Measurements from ENCODE around the gene KRTAP4-2. TPM values are rescaled to one million over a fixed set of nuclear protein-coding genes. Genes with fewer than 3 reads are reported as not detected.

Gene KRTAP4-2
- total RNA-seq, 1 donor from 2014 or later: not detected

DNA sequence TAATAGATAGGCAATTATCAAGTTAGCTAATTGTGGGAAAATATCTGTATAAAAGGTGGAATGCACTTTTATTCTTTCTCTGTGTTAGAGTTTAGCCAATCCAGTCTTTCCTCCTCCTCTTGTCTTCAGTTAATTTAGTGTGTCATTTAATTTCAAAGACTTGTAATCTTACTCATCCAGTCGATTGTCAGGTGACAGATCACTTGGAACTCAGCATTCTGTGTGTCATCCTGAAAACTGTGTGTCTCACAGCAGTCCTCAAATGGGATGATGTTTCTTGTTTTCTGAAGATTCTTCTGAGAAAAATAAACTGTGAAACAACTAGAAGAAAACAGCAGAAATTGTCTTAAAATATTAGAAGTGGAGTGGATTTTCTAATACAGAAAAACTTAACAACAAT, 7.0 kb upstream of the KRTAP4-2 start:
- TF ChIP-seq, protein P1, sequence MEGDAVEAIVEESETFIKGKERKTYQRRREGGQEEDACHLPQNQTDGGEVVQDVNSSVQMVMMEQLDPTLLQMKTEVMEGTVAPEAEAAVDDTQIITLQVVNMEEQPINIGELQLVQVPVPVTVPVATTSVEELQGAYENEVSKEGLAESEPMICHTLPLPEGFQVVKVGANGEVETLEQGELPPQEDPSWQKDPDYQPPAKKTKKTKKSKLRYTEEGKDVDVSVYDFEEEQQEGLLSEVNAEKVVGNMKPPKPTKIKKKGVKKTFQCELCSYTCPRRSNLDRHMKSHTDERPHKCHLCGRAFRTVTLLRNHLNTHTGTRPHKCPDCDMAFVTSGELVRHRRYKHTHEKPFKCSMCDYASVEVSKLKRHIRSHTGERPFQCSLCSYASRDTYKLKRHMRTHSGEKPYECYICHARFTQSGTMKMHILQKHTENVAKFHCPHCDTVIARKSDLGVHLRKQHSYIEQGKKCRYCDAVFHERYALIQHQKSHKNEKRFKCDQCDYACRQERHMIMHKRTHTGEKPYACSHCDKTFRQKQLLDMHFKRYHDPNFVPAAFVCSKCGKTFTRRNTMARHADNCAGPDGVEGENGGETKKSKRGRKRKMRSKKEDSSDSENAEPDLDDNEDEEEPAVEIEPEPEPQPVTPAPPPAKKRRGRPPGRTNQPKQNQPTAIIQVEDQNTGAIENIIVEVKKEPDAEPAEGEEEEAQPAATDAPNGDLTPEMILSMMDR (IDR thresholded peaks at IDR 0.05; ENCODE audit: insufficient read depth, low read length, severe bottlenecking): no peak
- FAIRE-seq: no peak
- Histone ChIP-seq H3K4me3 (ENCODE audit: low read depth, low read length) (no peak overlapping the region), H3K36me3 (ENCODE audit: control insufficient read depth, insufficient read depth, low read length) (no peaks in the 10 kb centered on the region), H3K27me3 (ENCODE audit: control insufficient read depth, insufficient read depth, low read length) (no peaks in the 10 kb centered on the region)
- peak; percentile 15 for DNase-seq (ENCODE audit: low read depth)

DNA sequence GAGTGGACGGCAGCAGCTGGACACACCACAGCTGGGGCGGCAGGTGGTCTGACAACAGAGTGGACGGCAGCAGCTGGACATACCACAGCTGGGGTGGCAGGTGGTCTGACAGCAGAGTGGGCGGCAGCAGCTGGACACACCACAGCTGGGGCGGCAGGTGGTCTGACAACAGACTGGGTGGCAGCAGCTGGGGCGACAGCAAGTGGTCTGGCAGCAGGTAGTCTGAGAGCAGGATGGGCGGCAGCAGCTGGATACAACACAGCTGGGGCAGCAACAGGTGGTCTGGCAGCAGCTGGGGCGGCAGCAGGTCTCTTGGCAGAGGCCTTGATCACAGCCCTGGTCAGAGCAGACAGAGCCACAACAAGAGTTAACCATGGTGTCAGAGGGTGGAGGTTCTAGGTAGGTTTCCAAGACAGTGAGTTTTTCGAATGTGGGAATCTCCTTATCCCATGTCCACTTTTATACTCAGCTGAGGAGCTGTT, 6.5 kb upstream of the KRTAP4-2 start, which contains the start of gene KRTAP4-1:
KRTAP4-1 (minus strand) TSS at position 432 of the 482 bp plus-strand sequence; CDS start at position 375, 57 bp downstream.
- DNase-seq (ENCODE audit: low read depth): no peak
- FAIRE-seq: no peak
- Histone ChIP-seq H3K4me3 (ENCODE audit: low read depth, low read length) (no peak within 1 kb of the TSS), H3K36me3 (ENCODE audit: control insufficient read depth, insufficient read depth, low read length) (no peaks in the 10 kb centered on the region), H3K27me3 (ENCODE audit: control insufficient read depth, insufficient read depth, low read length) (no peaks in the 10 kb centered on the region)
- TF ChIP-seq, protein P1 (IDR thresholded peaks at IDR 0.05; ENCODE audit: insufficient read depth, low read length, severe bottlenecking): no peak

DNA sequence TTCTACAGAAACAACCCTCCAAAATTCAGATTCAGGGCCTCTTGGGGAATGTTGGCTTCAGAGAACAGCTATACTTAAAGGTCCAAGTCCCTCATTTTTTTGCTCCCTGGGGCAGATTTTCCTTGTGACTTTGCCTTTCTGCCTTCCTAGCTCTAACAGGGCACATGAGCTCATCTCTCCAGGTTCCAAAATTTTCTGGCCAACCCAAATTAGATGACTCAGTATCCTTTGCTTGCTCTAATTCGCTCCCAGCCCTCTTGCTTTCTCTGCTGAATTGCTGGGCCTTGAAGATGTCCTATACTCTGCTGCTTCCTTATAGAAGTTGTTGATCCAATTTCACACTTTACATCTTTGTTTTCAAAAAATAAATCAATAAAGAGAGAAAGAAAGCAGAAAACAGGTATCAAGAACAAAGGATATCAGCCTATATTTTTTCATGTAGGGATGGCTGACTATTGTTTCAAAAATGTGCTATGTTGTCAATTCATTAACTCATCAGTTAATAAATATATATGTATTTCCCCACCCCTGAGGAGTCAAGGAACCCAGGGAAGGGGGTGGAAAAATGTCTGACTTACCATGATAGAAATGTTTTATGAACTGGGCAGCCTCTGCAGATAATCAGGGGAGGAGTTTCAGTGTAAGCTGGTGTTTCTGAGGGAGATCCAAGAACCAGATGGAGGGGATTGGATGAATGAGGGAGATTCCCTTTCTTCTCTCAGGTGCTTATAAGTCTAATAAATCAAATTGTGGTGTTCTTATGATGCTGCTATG, 1.0 kb upstream of the KRTAP4-2 start:
- DNase-seq (ENCODE audit: low read depth) (peak; percentile 21), FAIRE-seq (no peak)
- no peaks in the 10 kb centered on the region for H3K27me3 ChIP-seq (ENCODE audit: control insufficient read depth, insufficient read depth, low read length)
- H3K36me3 ChIP-seq (ENCODE audit: control insufficient read depth, insufficient read depth, low read length): no peaks in the 10 kb centered on the region
- TF ChIP-seq, protein P1 (IDR thresholded peaks at IDR 0.05; ENCODE audit: insufficient read depth, low read length, severe bottlenecking): no peak
- H3K4me3 ChIP-seq (ENCODE audit: low read depth, low read length): no peak overlapping the region

DNA sequence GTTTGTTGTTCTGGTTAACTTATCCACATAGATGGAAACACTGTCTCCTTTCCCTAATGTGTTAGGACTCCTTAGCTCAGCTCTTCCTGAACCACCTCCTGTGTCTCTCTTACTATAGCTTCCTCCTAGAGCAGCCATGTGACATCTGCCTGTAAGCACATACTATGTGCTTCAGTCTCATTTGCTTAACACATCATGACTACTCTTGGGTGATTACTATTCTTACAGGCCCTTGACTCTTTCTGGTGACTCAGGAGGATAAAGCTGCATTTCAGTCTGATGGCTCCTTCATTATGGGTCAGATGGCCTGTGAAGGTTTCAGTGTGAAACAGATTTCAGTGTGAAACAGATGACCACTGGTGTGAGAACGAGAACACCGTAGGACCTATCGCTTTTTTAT, 320 bp upstream of the KRTAP4-2 start:
- Histone ChIP-seq H3K36me3 (ENCODE audit: control insufficient read depth, insufficient read depth, low read length) (no peaks in the 10 kb centered on the region), H3K27me3 (ENCODE audit: control insufficient read depth, insufficient read depth, low read length) (no peaks in the 10 kb centered on the region), H3K4me3 (ENCODE audit: low read depth, low read length) (no peak overlapping the region)
- peak; percentile 81 for FAIRE-seq
- DNase-seq (ENCODE audit: low read depth): peak; percentile 83
- TF ChIP-seq, protein P1 (IDR thresholded peaks at IDR 0.05; ENCODE audit: insufficient read depth, low read length, severe bottlenecking): no peak

DNA sequence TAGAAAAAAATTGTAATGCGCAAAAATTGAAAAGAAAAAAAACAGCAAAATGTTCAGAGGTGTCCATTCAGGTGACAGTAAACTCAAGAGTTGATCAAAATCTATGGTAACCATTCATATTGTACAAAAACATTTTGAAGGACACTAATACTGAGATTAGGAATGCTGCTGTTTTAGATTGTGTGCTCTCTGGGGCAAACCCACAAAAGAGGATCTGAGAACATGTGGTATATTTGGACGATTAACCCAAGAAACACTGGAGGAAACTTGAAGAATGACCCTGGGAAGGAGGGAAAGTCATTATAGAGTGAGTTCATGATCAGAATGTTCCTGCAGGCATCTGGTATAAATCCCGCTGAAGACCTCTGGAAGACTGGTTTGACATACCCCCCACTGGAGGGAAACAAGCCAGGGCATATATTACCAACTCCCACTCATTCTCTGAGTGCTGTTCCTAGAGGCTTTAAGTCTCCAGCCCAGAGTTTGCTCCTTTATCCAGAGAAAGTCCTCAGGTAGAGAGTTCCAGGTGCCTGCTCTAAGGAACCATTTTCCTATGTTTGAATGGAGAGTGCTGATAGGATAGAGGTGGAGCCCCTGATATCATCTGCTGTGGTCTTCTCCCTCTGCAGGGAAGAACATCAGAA, 1.2 kb downstream of the KRTAP4-2 start:
- no peak for DNase-seq (ENCODE audit: low read depth)
- no peak for FAIRE-seq
- H3K36me3 ChIP-seq (ENCODE audit: control insufficient read depth, insufficient read depth, low read length): no peaks in the 10 kb centered on the region
- TF ChIP-seq, protein P1 (IDR thresholded peaks at IDR 0.05; ENCODE audit: insufficient read depth, low read length, severe bottlenecking): no peak
- H3K27me3 ChIP-seq (ENCODE audit: control insufficient read depth, insufficient read depth, low read length): no peaks in the 10 kb centered on the region
- H3K4me3 ChIP-seq (ENCODE audit: low read depth, low read length): no peak overlapping the region

Measured in bronchial epithelial cell (primary cell).